Thoracic aorta (tissue), 2 donors: ENCODE data around the gene SATB2. TPM values are rescaled to one million over a fixed set of nuclear protein-coding genes. Genes with fewer than 3 reads are reported as not detected.
A peak's percentile ranks its signal among the peaks of the same experiment; 100 is the strongest.

Experiments used
- ATAC-seq: fragments of 150-250 bp; one replicate; pipeline ENCODE4 v1.8.0; 2017; ENCODE audit warnings: low read depth; ENCODE audit not compliant: insufficient number of reproducible peaks, low FRiP score
- DNase-seq: peaks from one replicate; pipeline ENCODE4 v3.0.0-alpha.2; 2020; ENCODE audit warnings: low spot score
- H3K27ac ChIP-seq, 2 donors: fragments of 200-600 bp; sonication (generic); 1 replicate in 1 of 2; 2 replicates in 1 of 2; pipeline ENCODE4 v1.5.1; 2016; ENCODE audit warnings: mild to moderate bottlenecking in 2 of 2, moderate library complexity in 2 of 2
- H3K27me3 ChIP-seq: fragments of 200-600 bp; sonication (generic); replicated peaks from 2 replicates; pipeline ENCODE4 v1.6.0; 2016; ENCODE audit warnings: mild to moderate bottlenecking; ENCODE audit not compliant: insufficient read depth
- H3K36me3 ChIP-seq: fragments of 200-600 bp; sonication (generic); one replicate; pipeline ENCODE4 v1.5.1; 2016
- H3K4me1 ChIP-seq, 2 donors: fragments of 200-600 bp; sonication (generic); 1 replicate in 1 of 2; 2 replicates in 1 of 2; pipeline versions ENCODE4 v1.5.1 to v1.6.0; 2016; ENCODE audit warnings: low read depth in 2 of 2, mild to moderate bottlenecking in 1 of 2; ENCODE audit not compliant: control insufficient read depth in 1 of 2
- H3K4me3 ChIP-seq: fragments of 200-600 bp; sonication (generic); 2 replicates; pipeline ENCODE4 v1.5.1; 2016; ENCODE audit warnings: mild to moderate bottlenecking
- H3K9me3 ChIP-seq: fragments of 200-600 bp; sonication (generic); 2 replicates; pipeline ENCODE4 v1.5.1; 2016
- total RNA-seq, 2 donors: library from RNA; depleted of rRNA; stranded (reverse); fragments of >200 nt; gene quantifications; one replicate each; pipeline versions ENCODE4 v1.1.0 to v1.2.3, GENCODE V29; 2016
- TF ChIP-seq, protein P1 (sequence below): fragments of 200-600 bp; sonication (generic); IDR thresholded peaks from one replicate; pipeline ENCODE4 v1.5.1; 2019; ENCODE audit warnings: antibody characterized with exemption

Gene SATB2
- total RNA-seq: 1 to 10 TPM; 4.5 to 5.5 TPM

- Histone ChIP-seq H3K27me3 (peaks cover 26% of the 10 kb centered on the region), H3K9me3 (no peaks in the 10 kb centered on the region), H3K4me3 (peak within 1 kb of the TSS; percentile 85), H3K4me1 (peaks cover 16 to 38% of the 10 kb centered on the region in 2 donors), H3K36me3 (no peaks in the 10 kb centered on the region), H3K27ac (peak within 1 kb of the TSS; percentile 70 to 77)
- no peak for ATAC-seq
- DNase-seq: no peak
- TF ChIP-seq, protein P1, sequence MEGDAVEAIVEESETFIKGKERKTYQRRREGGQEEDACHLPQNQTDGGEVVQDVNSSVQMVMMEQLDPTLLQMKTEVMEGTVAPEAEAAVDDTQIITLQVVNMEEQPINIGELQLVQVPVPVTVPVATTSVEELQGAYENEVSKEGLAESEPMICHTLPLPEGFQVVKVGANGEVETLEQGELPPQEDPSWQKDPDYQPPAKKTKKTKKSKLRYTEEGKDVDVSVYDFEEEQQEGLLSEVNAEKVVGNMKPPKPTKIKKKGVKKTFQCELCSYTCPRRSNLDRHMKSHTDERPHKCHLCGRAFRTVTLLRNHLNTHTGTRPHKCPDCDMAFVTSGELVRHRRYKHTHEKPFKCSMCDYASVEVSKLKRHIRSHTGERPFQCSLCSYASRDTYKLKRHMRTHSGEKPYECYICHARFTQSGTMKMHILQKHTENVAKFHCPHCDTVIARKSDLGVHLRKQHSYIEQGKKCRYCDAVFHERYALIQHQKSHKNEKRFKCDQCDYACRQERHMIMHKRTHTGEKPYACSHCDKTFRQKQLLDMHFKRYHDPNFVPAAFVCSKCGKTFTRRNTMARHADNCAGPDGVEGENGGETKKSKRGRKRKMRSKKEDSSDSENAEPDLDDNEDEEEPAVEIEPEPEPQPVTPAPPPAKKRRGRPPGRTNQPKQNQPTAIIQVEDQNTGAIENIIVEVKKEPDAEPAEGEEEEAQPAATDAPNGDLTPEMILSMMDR: no peak
These were observed at the start of gene SATB2 for GRCh38 chr2:199457147-199458008. Gene SATB2 (minus strand): TSS chr2:199457939. CDS start chr2:199456037, 1,902 bp downstream.

DNA sequence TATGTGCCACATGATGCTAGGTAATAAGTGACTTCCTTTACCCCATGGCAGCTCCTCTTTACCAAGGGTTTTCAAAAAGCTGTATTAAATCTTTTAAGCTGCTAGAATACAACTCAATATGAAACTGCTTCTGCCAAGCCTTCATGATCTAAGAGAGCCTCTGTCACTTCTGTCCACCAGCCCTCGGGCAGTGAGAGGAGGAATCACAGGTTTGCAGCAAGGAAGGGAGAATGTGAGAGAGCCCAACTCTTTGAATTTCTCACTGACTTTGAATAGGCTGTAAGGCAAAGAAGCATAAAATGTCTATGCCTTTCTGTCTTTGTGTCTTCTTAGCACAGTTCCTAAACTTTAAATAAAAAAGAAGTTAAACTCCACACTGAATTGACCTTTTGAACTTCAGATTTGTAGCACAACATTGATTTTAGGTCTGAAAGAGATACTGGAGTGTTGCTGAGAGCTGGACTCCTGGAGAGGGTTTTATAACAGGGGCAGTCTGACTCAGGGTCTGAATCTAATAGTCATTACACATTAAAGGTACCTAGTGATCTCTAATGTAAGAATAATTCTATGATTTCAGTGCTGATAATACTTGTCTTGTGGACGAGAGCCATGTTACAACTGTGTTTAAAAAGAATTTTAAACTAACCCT is 48.1 kb upstream of the SATB2 start:
- Histone ChIP-seq H3K36me3 (no peaks in the 10 kb centered on the region), H3K9me3 (no peaks in the 10 kb centered on the region), H3K4me3 (no peak overlapping the region), H3K27me3 (no peaks in the 10 kb centered on the region), H3K27ac (no peak overlapping the region), H3K4me1 (no peaks in the 10 kb centered on the region)
- DNase-seq: no peak
- TF ChIP-seq, protein P1: no peak
- no peak for ATAC-seq

DNA sequence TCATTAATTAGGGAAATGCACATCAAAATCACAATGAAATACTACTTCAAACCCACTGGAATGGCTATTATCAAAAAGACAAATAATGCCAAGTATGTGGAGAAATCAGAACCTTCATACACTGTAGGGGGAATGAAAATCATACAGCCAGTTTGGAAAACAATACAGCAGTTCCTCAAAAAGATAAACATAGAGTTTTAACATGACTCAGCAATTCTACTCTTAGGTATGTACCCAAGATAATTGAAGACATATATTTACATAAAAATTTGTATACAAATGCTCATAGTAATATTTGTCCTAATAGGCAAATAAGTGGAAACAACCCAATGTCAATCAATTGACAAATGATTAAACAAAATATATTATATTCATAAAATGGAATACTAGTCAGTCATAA is 45.4 kb upstream of the SATB2 start:
- TF ChIP-seq, protein P1: no peak
- Histone ChIP-seq H3K4me1 (no peaks in the 10 kb centered on the region), H3K27ac (no peak overlapping the region), H3K4me3 (no peak overlapping the region), H3K36me3 (no peaks in the 10 kb centered on the region), H3K9me3 (no peaks in the 10 kb centered on the region), H3K27me3 (no peaks in the 10 kb centered on the region)
- ATAC-seq: no peak
- DNase-seq: no peak

DNA sequence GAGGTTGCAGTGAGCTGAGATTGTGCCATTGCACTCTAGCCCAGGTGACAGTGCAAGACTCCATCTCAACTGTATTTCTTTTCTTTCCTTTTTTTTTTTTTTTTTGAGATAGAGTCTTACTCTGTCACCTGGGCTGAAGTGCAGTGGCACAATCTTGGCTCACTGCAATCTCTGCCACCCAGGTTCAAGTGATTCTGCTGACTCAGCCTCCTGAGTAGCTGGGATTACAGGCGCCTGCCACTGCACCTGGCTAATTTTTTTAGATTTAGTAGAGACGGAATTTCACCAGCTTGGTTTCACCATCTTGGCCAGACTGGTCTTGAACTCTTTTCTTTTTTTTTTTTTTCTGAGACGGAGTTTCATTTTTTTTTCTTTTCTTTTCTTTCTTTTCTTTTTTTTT is 41.3 kb upstream of the SATB2 start:
- Histone ChIP-seq H3K9me3 (no peaks in the 10 kb centered on the region), H3K27me3 (no peaks in the 10 kb centered on the region), H3K4me1 (no peaks in the 10 kb centered on the region), H3K27ac (no peak overlapping the region), H3K4me3 (no peak overlapping the region), H3K36me3 (no peaks in the 10 kb centered on the region)
- DNase-seq: no peak
- TF ChIP-seq, protein P1: no peak
- no peak for ATAC-seq

DNA sequence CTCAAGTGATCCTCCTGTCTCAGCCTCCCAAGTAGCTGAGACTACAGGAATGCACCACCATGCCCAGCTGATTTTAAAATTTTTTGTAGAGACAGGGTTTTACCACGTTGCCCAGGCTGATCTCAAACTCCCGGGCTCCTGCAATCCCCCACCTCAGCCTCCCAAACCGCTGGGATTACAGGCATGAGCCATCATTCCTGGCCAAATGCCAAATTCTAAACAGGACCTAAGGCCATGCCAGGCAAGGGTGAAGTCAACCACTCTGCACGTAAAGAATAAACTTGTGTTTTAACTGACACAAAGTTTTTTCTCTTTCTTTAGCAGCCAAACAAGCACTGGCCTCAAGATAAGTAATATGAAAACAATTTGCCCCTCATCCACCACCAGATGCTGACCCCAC is 37.4 kb upstream of the SATB2 start:
- Histone ChIP-seq H3K36me3 (no peaks in the 10 kb centered on the region), H3K4me3 (no peak overlapping the region), H3K27me3 (no peaks in the 10 kb centered on the region), H3K27ac (no peak overlapping the region), H3K9me3 (no peaks in the 10 kb centered on the region), H3K4me1 (no peaks in the 10 kb centered on the region)
- TF ChIP-seq, protein P1: no peak
- no peak for ATAC-seq
- no peak for DNase-seq
